ENCODE results near the gene TMEM218.

DNA sequence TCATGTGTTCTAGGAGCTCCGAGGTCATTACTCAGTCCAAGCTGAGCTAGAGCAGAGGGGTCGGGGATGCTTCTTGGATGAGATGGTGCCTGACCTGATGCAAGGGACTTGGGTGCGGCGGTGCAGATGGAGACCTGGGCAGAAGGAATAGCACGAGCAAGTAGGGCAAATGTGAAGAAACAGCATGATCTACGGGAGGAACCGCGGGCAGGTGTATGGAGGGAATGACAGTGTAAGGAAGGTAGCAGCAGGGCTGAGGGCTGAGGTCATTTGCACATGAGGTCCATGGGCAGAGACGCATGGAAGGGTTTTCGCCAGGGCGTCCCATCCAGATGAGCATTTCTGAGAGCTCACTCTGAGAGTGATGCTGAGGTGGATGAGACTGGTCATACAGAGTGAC, 33.4 kb downstream of the TMEM218 start:
- TF ChIP-seq POLR2A (IDR thresholded peaks at IDR 0.05) (no peak), CTCF (IDR thresholded peaks at IDR 0.05) (no peak)
